Stimulated activated CD4-positive, alpha-beta T cell treated with anti-CD3 and anti-CD28 coated beads, Interleukin-2, amount 100 ng/mL, for 24 hours (primary cell): ENCODE measurements around the gene KPTN.
"Not testable (repeated sequence)": the region's sequence is repeated elsewhere in the genome, so short reads cannot be mapped to it uniquely, and the experiment has no call there.

Experiments
- DNase-seq, 2 donors: peaks; one replicate each; pipeline ENCODE4 v3.0.0-alpha.2; 2020

KPTN gene

DNA sequence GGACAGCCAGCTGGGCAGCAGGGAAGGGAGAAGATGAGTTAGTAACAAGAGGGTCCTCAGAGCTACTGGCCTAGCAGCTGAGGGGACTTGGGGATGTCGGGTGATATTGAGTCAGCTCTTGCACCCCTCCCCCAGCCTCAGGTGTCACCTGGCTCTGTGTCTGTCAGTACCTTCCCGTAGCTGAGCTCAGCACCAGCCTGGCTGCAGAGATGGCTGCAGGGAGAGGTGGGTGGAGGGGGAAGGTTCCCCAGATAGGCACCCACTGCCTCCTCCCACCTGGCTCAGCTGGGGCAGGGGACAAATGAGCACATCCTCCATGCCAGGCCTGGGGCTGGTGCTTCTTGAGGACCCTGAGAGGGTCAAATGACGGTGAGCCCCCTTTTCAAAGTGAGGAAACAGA, 6.8 kb upstream of the KPTN start:
- no peak for DNase-seq

GRCh38 chr19:47490031-47490430, 6.0 kb upstream of the KPTN start:
- DNase-seq = no peak

GRCh38 chr19:47489072-47489914, 5.3 kb upstream of the KPTN start:
- DNase-seq = no peak

DNA sequence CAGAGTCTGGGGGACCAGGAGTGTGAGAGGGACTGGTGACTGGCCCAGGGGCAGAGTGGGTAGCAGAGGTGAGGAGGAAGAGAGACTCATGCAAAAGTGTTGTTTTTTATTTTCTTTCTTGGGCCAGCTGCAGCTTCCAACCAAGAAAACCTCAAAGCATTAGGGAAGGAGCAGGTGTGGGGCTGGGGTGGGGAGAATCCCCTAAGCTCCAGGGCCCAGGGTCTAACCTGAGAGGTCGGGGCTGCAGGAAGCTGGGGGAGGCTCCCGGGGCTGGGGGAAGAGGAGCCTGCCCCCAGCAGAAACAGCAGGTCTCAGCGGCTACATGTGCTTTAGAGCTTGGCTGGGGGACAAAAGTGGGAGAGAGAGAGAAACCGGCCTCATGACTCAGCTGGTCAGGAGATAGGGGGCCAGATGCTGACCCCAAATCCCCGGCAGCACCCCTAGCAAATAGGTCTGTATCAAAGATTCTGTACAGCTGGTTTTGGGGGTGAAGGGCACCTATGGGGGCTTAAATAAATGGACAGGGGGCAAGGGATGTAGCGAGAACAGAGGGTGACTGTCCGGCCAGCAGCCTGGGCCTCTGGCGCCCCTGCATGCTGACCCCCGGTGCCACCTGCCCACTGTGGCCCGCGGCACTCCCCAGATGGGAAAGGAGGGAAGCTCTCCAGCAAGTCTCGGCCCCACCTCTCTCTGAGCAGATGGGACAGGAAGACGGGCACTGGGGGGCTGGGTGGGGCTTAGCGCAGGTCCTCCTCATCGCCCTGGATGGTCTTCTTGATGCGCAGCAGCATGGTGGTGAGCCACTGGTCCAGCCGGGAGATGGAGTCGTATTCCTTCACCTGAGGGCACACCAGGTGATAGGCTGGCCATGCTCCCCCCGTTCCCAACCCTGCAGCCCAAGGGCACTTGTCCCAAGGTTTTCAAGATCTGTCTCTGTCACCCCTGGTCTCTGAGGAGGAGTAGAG, 3.8 kb upstream of the KPTN start:
- DNase-seq = no peak

GRCh38 chr19:47486900-47487299, 2.9 kb upstream of the KPTN start:
- no peak for DNase-seq

DNA sequence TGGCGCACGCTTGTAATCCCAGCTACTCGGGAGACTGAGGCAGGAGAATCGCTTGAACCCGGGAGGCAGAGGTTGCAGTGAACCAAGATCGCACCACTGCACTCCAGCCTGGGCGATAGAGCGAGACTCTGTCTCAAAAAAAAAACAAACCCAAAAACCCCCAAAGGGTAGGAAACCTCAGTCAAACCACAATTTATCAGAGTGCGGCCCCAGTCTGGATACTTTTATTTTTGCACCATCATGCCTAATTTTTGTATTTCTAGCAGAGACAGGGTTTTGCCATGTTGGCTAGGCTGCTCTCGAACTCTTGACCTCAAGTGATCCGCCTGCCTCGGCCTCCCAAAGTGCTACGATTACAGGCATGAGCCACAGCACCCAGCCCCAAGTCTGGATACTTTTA, 2.2 kb upstream of the KPTN start:
- DNase-seq = not testable (repeated sequence)

GRCh38 chr19:47485210-47485609, 1.2 kb upstream of the KPTN start:
- DNase-seq = no peak

DNA sequence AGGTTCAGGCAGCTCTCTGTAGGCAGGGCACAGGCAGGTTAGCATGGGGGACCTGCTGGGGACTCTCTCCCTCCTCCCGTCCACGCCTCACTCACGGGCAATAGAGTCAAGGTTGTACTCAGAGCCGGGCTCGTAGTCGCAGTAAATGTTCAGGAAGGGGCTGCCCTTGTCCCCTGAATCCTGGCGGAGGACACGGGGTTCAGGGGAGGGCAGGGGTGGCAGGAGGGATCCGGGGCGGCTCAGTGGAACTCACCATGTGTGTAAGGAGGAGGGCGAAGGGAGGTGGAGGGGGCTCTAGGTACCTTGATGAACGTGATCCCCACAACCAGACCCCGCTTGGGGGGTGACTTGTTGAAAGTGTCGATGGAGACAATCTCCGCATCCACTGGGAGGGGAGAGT, 819 bp downstream of the KPTN start:
- DNase-seq = no peak

DNA sequence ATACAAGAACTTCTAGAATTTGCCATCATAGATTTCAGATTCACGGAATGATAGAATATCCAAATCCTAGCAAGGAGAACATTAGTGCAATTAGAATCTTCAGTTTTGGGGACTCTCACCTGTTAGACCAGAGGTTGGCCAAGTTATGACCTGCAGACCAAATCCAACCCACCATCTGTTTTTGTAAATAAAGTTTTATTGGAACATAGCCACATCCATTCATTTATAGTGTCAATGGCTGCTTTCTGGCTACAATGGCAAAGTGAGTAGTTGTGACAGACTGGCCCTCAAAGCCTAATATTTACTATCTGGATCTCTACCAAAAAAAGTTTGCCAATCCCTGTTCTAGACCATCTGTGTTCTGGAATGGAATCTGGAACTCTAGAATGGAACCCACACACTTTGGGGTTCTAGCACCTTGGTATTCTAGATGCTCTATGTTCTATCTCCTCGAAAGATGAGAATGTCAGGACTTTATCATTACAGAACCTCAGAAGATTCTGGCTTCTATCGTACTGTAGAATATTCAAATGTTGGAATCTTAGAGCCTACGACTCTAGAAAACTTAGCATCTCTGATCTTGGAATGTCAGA, 2.5 kb downstream of the KPTN start:
- DNase-seq = no peak

GRCh38 chr19:47480658-47481057, 3.4 kb downstream of the KPTN start:
- no peak for DNase-seq

- DNase-seq = no peak
These were observed 4.1 kb downstream of the KPTN start for GRCh38 chr19:47479701-47480503.

- no peak for DNase-seq
These were observed 7.5 kb downstream of the KPTN start for GRCh38 chr19:47476438-47476972.

DNA sequence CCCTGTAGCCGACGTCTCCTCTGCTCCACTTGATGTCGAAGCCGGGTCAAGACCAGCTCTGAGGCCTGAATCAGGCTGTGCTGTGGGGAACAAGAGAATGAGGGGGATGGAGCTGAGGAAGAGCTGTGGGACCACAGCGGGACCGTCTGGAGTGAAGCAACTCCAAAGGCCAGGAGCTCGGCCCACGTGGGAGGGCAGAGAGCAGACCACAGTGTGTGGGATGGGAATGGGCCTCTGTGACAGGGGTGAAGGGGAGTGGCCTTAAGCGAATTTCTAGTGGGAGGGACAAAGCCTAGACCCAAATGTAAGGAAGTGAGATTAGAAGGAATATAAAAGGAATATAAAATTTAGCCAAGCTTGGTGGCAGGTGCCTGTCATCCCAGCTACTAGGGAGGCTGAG, 8.6 kb downstream of the KPTN start:
- DNase-seq = no peak

GRCh38 chr19:47473336-47473735, 10.7 kb downstream of the KPTN start:
- no peak for DNase-seq

- DNase-seq = peak; percentile 62 to 64
These were observed 12.1 kb downstream of the KPTN start, which contains the start of gene SLC8A2 for GRCh38 chr19:47471733-47472457. TSS of gene SLC8A2 (minus strand) at chr19:47471893. CDS start at chr19:47466403, 5,490 bp downstream.

DNA sequence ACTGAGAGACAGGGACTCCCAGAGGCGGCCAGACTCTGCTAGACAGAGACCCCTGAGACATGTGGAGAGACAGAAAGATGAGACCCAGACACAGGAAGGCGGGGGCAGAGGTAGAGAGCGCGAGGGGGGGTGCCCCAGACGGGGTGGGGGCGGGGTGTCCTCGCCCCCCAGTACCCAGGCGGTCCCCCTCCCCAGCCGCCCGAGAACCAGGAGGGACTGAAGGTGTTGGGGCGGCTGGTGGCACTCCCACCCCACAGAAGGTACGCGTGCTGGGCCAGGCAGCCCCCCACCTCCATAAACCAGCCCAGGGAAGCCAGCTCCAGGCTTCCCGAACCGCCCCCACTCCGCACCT, 12.7 kb downstream of the KPTN start:
- DNase-seq = no peak

DNA sequence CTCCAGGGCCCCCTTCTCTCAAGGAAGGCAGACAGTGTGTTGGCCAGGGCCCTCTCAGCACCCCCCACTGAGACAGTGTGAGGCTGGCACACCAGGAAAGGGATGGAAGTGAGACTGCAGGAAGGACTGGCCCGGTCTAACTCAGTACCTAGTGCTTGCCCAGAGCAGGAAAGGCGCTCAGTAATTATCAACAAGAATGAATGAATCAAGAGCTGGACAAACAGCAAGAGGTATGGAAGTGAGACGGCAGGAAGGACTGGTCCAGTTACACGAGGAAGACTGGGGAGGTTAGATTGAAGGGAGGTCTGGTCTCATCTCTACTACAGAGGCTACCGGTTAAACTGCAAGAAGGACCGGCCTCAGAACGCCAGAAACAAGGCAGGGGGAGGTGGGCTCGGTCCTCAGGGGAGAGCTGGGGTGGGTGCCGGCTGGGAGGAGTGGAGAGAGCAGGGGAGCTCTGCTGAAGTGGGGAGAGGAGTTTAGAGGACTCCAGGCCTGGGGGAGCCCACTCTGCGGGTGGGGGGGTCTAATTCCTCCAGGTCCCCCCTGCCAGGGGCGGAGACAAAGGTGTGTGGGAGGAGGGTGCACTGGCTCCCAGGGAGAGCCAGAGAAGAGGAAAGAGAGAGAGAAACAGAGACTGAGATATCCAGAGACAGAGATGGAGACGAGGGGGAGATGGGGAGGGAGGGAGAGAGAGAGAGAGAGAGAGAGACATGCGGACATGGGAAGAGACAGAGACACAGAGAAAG, 13.4 kb downstream of the KPTN start:
- no peak for DNase-seq

DNA sequence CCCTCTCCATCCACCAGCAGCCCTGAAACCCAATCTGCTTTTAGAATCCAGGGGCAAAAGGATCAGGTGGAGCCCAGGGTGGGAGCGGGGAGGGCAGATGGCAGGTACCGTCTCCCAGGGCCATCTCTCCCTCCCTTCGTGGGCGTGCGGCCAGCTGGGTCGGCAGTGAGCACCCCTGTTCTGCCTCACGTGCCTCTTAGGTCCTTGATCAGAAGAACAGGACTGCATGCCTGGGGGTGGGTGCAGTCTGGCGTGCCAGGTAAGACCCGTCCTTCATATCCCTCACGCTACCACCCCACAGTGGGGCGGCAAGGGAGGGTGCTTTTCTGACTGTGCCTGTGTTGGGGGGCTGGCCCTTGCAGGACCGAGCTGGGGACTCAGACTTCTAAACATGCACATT, 14.3 kb downstream of the KPTN start:
- no peak for DNase-seq

- DNase-seq = no peak
These were observed 14.7 kb downstream of the KPTN start for GRCh38 chr19:47469363-47469700.

DNA sequence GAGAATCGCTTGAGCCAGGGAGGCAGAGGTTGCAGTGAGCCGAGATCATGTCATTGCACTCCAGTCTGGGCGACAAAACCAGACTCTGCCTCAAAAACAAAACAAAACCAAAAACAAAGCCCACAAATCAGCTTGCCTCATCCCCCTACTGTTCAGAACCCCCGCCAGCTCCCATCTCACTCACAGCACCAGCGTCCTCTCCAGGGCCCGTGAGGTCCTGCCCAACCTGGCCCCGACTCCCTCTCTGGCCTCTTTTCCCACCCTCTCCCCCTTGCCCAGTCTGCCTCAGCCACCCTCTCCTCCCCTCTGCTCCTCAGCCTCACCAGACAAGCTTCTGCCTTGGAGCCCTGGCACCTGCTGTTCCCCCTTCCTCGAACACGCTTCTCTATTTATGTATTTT, 16.1 kb downstream of the KPTN start:
- no peak for DNase-seq

DNA sequence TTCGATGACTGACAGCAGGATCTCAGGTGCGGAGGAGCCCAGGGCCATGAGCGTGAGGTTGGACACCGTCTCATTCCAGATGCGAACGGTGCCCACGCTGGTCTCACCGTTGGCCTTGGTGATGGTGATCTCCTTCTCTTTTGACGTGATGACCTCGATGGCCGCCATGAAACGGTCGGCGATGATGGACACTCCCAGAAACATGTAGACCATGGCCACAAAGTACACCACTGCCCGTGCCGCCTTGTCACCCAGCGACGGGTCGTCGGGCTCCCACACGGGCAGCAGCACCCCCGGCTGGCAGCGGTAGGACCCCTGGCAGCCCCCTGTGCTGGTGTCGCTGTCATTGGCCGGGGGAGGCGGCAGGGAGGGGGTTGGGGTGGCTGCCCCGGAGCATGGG, 18.1 kb downstream of the KPTN start:
- no peak for DNase-seq
